H1 (cell line): ENCODE results near the gene TEX14.

ENCODE experiments used
- CHD2 ChIP-seq: IDR thresholded peaks from 2 replicates; pipeline ENCODE4 v1.6.1; 2012; ENCODE audit warnings: low read length, improper control_type of control experiment
- GABPA ChIP-seq: IDR thresholded peaks from 2 replicates; pipeline ENCODE4 v1.6.1; 2011; ENCODE audit warnings: mild to moderate bottlenecking, low read length, moderate library complexity, borderline replicate concordance; ENCODE audit not compliant: insufficient read depth
- POLR2A ChIP-seq, 2 experiments: IDR thresholded peaks; 1 replicate in 1 of 2; 2 replicates in 1 of 2; pipeline ENCODE4 v1.6.1; 2011; ENCODE audit warnings: low read depth in 2 of 2, low read length in 2 of 2, mild to moderate bottlenecking in 2 of 2; ENCODE audit errors: control extremely low read depth in 1 of 2
- TF ChIP-seq, protein P1 (sequence below), 3 experiments: IDR thresholded peaks; 1 replicate in 2 of 3; 2 replicates in 1 of 3; pipeline versions ENCODE4 v1.5.1 to v1.6.1; 2011; ENCODE audit warnings: low read length in 3 of 3, mild to moderate bottlenecking in 3 of 3, inconsistent platforms in 2 of 3, low read depth in 1 of 3, moderate library complexity in 1 of 3; ENCODE audit not compliant: insufficient read depth in 1 of 3; ENCODE audit errors: control extremely low read depth in 1 of 3

GRCh38 chr17:58527949-58528348 lies 163.9 kb downstream of the TEX14 start:
- TF ChIP-seq, protein P1, sequence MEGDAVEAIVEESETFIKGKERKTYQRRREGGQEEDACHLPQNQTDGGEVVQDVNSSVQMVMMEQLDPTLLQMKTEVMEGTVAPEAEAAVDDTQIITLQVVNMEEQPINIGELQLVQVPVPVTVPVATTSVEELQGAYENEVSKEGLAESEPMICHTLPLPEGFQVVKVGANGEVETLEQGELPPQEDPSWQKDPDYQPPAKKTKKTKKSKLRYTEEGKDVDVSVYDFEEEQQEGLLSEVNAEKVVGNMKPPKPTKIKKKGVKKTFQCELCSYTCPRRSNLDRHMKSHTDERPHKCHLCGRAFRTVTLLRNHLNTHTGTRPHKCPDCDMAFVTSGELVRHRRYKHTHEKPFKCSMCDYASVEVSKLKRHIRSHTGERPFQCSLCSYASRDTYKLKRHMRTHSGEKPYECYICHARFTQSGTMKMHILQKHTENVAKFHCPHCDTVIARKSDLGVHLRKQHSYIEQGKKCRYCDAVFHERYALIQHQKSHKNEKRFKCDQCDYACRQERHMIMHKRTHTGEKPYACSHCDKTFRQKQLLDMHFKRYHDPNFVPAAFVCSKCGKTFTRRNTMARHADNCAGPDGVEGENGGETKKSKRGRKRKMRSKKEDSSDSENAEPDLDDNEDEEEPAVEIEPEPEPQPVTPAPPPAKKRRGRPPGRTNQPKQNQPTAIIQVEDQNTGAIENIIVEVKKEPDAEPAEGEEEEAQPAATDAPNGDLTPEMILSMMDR (IDR thresholded peaks at IDR 0.05; ENCODE audit: control extremely low read depth in 1 of 3, insufficient read depth in 1 of 3, low read depth in 1 of 3, low read length in 3 of 3), result no peak
- TF ChIP-seq GABPA (no peak), CHD2 (no peak), POLR2A (IDR thresholded peaks at IDR 0.05; ENCODE audit: control extremely low read depth in 1 of 2, low read depth in 2 of 2, low read length in 2 of 2) (no peak)
